ENCODE results near the gene RMND1.

GRCh38 chr6:151403919-151404308, 48.0 kb downstream of the RMND1 start:
- TF ChIP-seq, protein P1, sequence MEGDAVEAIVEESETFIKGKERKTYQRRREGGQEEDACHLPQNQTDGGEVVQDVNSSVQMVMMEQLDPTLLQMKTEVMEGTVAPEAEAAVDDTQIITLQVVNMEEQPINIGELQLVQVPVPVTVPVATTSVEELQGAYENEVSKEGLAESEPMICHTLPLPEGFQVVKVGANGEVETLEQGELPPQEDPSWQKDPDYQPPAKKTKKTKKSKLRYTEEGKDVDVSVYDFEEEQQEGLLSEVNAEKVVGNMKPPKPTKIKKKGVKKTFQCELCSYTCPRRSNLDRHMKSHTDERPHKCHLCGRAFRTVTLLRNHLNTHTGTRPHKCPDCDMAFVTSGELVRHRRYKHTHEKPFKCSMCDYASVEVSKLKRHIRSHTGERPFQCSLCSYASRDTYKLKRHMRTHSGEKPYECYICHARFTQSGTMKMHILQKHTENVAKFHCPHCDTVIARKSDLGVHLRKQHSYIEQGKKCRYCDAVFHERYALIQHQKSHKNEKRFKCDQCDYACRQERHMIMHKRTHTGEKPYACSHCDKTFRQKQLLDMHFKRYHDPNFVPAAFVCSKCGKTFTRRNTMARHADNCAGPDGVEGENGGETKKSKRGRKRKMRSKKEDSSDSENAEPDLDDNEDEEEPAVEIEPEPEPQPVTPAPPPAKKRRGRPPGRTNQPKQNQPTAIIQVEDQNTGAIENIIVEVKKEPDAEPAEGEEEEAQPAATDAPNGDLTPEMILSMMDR (IDR thresholded peaks at IDR 0.05), result no peak
- TF ChIP-seq POLR2A (IDR thresholded peaks at IDR 0.05), result no peak
